K562 (cell line): ENCODE measurements around the gene ZNF213. TPM values are rescaled to one million over a fixed set of nuclear protein-coding genes. Genes with fewer than 3 reads are reported as not detected.

ENCODE experiments used
- ATF1 ChIP-seq, 2 experiments: fragments of 450-650 bp in 1 of 2; IDR thresholded peaks; 2 replicates each; pipeline ENCODE4 v1.6.1; 2016; ENCODE audit warnings: missing compliant biosample characterization in 1 of 2, missing genetic modification characterization in 1 of 2
- CGGBP1 ChIP-seq: fragments of 250-450 bp; sonication (Bioruptor Pico); IDR thresholded peaks from 2 replicates; pipeline ENCODE4 v1.9.0; 2021; ENCODE audit warnings: mild to moderate bottlenecking
- EGR1 ChIP-seq: fragments of 450-650 bp; conservative IDR thresholded peaks from 2 replicates; pipeline ENCODE4 v1.6.1; 2017; ENCODE audit warnings: mild to moderate bottlenecking
- ELF4 ChIP-seq: fragments of 450-650 bp; formaldehyde crosslinking; IDR thresholded peaks from 2 replicates; pipeline ENCODE4 v1.4.0; 2022; ENCODE audit warnings: missing genetic modification characterization
- EP300 ChIP-seq: IDR thresholded peaks from 2 replicates; pipeline ENCODE4 v1.6.1; 2012; ENCODE audit warnings: low read length, improper control_type of control experiment
- FIP1L1 ChIP-seq: fragments of 200-400 bp; formaldehyde crosslinking; IDR thresholded peaks from 2 replicates; pipeline ENCODE4 v1.6.1; 2018; ENCODE audit warnings: mild to moderate bottlenecking, low read depth, low read length; ENCODE audit not compliant: poor library complexity, severe bottlenecking
- GABPA ChIP-seq: fragments of 200-800 bp; sonication (Bioruptor generic); conservative IDR thresholded peaks from 2 replicates; pipeline ENCODE4 v1.6.1; 2016; ENCODE audit warnings: low read depth, missing genetic modification characterization, missing compliant biosample characterization
- HMG20B ChIP-seq: fragments of 250-450 bp; sonication (Bioruptor Pico); IDR thresholded peaks from 2 replicates; pipeline ENCODE4 v1.5.0; 2021; ENCODE audit warnings: mild to moderate bottlenecking
- MAZ ChIP-seq, 2 experiments: fragments of 450-650 bp in 1 of 2; sonication (generic) in 1 of 2; formaldehyde crosslinking; IDR thresholded peaks in 1 of 2; conservative IDR thresholded peaks in 1 of 2; 2 replicates each; pipeline versions ENCODE4 v1.4.0 to v1.5.0; 2020; ENCODE audit warnings: mild to moderate bottlenecking in 1 of 2, missing genetic modification reagents in 1 of 2
- NRF1 ChIP-seq, 2 experiments: fragments of 450-650 bp; IDR thresholded peaks in 1 of 2; conservative IDR thresholded peaks in 1 of 2; 2 replicates each; pipeline ENCODE4 v1.6.1; 2014; ENCODE audit warnings: mild to moderate bottlenecking in 2 of 2
- SAP30 ChIP-seq: fragments of 200-600 bp; sonication (generic); IDR thresholded peaks from 2 replicates; pipeline ENCODE4 v1.6.1; 2012; ENCODE audit warnings: borderline replicate concordance, low read depth, mild to moderate bottlenecking, moderate library complexity, low read length, control low read depth, inconsistent platforms; ENCODE audit not compliant: insufficient read depth, poor library complexity, severe bottlenecking
- SP1 ChIP-seq: sonication (generic); formaldehyde crosslinking; IDR thresholded peaks from 2 replicates; pipeline ENCODE4 v1.8.1; 2022; ENCODE audit warnings: mild to moderate bottlenecking, missing genetic modification reagents
- TAF1 ChIP-seq: IDR thresholded peaks from 2 replicates; pipeline ENCODE4 v1.6.1; 2011; ENCODE audit warnings: mild to moderate bottlenecking, low read length, moderate library complexity; ENCODE audit not compliant: insufficient read depth, control insufficient read depth, severe bottlenecking; ENCODE audit errors: extremely low read depth
- THAP12 ChIP-seq: fragments of 250-450 bp; sonication (Bioruptor Pico); IDR thresholded peaks from 2 replicates; pipeline ENCODE4 v1.9.0; 2021; ENCODE audit warnings: mild to moderate bottlenecking, inconsistent platforms
- ZBTB2 ChIP-seq: fragments of 450-650 bp; IDR thresholded peaks from 2 replicates; pipeline ENCODE4 v1.6.1; 2016; ENCODE audit warnings: antibody characterized with exemption
- ZKSCAN3 ChIP-seq: fragments of 250-450 bp; sonication (Bioruptor Pico); IDR thresholded peaks from 2 replicates; pipeline ENCODE4 v1.4.0; 2020
- ZNF644 ChIP-seq: fragments of 200-800 bp; sonication (Bioruptor generic); IDR thresholded peaks from 2 replicates; pipeline ENCODE4 v1.6.1; 2016; ENCODE audit warnings: low read depth, missing genetic modification characterization, missing compliant biosample characterization
- ZNF668 ChIP-seq: fragments of 250-450 bp; sonication (Bioruptor Pico); IDR thresholded peaks from 2 replicates; pipeline ENCODE4 v1.8.0; 2022; ENCODE audit warnings: mild to moderate bottlenecking, inconsistent platforms
- ZSCAN32 ChIP-seq: fragments of 450-650 bp; formaldehyde crosslinking; IDR thresholded peaks from 2 replicates; pipeline ENCODE4 v1.4.0; 2020; ENCODE audit warnings: mild to moderate bottlenecking, moderate library complexity
- polyA plus RNA-seq, 8 experiments: library from polyadenylated mRNA; depleted of rRNA in 4 of 8; stranded (reverse) in 5 of 8; unstranded in 3 of 8; fragments of >200 nt; fragmentation: Nextera tagmentation in 2 of 8; fragmentation: Illumina TruSeq in 1 of 8; extraction: Ambion mirVana in 2 of 8; extraction: Trizol in 1 of 8; gene quantifications; 2 replicates each; pipeline versions ENCODE4 v1.2.1 to v1.2.3, GENCODE V29; 2011 to 2014; ENCODE audit warnings: inconsistent platforms in 1 of 8, missing spikeins in 1 of 8
- total RNA-seq, 7 experiments: library from RNA; depleted of rRNA in 6 of 7; stranded (reverse); fragments of >200 nt in 6 of 7; fragmentation: Illumina TruSeq in 2 of 7; extraction: Trizol in 2 of 7; gene quantifications; 2 replicates each; pipeline versions ENCODE4 v1.2.1 to v1.2.3, GENCODE V29; 2011 to 2021; ENCODE audit warnings: low replicate concordance in 1 of 7

The ZNF213 gene
- total and polyA plus RNA-seq, 9 of the 15 experiments (the other 6 are each of a cell fraction or from before 2014, with no cell fraction given), result 0.49 to 10.0 (median 1.8) TPM

GRCh38 chr16:3106205-3106928, 28.5 kb upstream of the ZNF213 start (continued):
- TF ChIP-seq ZBTB2, result peak; percentile 32; the same call in 1 of the 2 replicates
- TF ChIP-seq ZKSCAN3 (CRISPR knock-in tag), result no peak
- peak; percentile 26 to 63; a peak in 3 of 4 replicates for TF ChIP-seq NRF1 (conservative IDR thresholded peaks at IDR 0.05 in 1 of 2, IDR thresholded peaks at IDR 0.05 in 1 of 2)
- TF ChIP-seq ZNF644 (tag), result no peak
- TF ChIP-seq EGR1, result 0 out of 2 replicates have a peak, but pooled peaks have one; percentile 18
- TF ChIP-seq TAF1, result peak; percentile 91
- TF ChIP-seq FIP1L1, result peak; percentile 87
- 0 out of 2 replicates have a peak, but pooled peaks have one; percentile 67 for TF ChIP-seq ELF4 (CRISPR knock-in tag)
- TF ChIP-seq HMG20B (CRISPR knock-in tag), result no peak
- TF ChIP-seq MAZ (CRISPR knock-in tag; conservative IDR thresholded peaks at IDR 0.05 in 1 of 2, IDR thresholded peaks at IDR 0.05 in 1 of 2), result peak; percentile 94 to 99
- no peak for TF ChIP-seq CGGBP1
- TF ChIP-seq THAP12 (CRISPR knock-in tag), result peak; percentile 67; the same call in 1 of the 2 replicates
- TF ChIP-seq SP1, result peak; percentile 75
- TF ChIP-seq ZNF668 (CRISPR knock-in tag), result no peak
- TF ChIP-seq ATF1 (CRISPR knock-in tag; IDR thresholded peaks at IDR 0.05), result no peak
- 0 out of 2 replicates have a peak, but pooled peaks have one; percentile 23 for TF ChIP-seq ATF1 (tag; IDR thresholded peaks at IDR 0.05)
- TF ChIP-seq EP300, result 0 out of 2 replicates have a peak, but pooled peaks have one; percentile 6
- peak; percentile 99 for TF ChIP-seq GABPA (tag)
- peak; percentile 85 for TF ChIP-seq SAP30
- TF ChIP-seq ZSCAN32 (CRISPR knock-in tag), result 0 out of 2 replicates have a peak, but pooled peaks have one; percentile 15
